Adrenal gland (tissue), 12 donors: ENCODE data around the gene SH3RF1. TPM values are rescaled to one million over a fixed set of nuclear protein-coding genes. Genes with fewer than 3 reads are reported as not detected.

Experiments used
- DNase-seq, 7 donors: peaks; one replicate each; pipeline ENCODE4 v3.0.0-alpha.2; 2019 to 2020
- H3K27ac ChIP-seq, 5 donors: fragments of 200-600 bp; sonication (generic) in 4 of 5; 1 replicate in 3 of 5; 2 replicates in 2 of 5; pipeline versions ENCODE4 v1.5.1 to v1.8.0; 2016 to 2020; ENCODE audit warnings: mild to moderate bottlenecking in 1 of 5
- H3K27me3 ChIP-seq: fragments of 200-600 bp; 2 replicates; pipeline ENCODE4 v1.8.0; 2021
- H3K36me3 ChIP-seq, 2 donors: fragments of 200-600 bp; replicated peaks in 1 of 2; 1 replicate in 1 of 2; 2 replicates in 1 of 2; pipeline versions ENCODE4 v1.5.1 to v1.8.0; 2018 to 2022
- H3K4me1 ChIP-seq, 2 donors: fragments of 200-600 bp; replicated peaks in 1 of 2; 1 replicate in 1 of 2; 2 replicates in 1 of 2; pipeline versions ENCODE4 v1.5.1 to v1.8.0; 2018 to 2021
- H3K4me3 ChIP-seq, 4 donors: fragments of 200-600 bp; sonication (generic) in 3 of 4; one replicate each; pipeline ENCODE4 v1.5.1; 2016 to 2018
- H3K9me3 ChIP-seq, 3 donors: fragments of 200-600 bp; sonication (generic) in 1 of 3; replicated peaks in 1 of 3; 1 replicate in 2 of 3; 2 replicates in 1 of 3; pipeline versions ENCODE4 v1.5.1 to v1.8.0; 2016 to 2021
- POLR2A ChIP-seq, 2 donors: fragments of 450-650 bp; IDR thresholded peaks; one replicate each; pipeline ENCODE4 v1.6.1; 2017; ENCODE audit warnings: antibody characterized with exemption in 2 of 2, mild to moderate bottlenecking in 2 of 2, moderate library complexity in 1 of 2
- WGBS, 4 donors: extraction: QIAGEN DNeasy Blood & Tissue Kit in 2 of 4; methylation state at CpG; one replicate each; pipeline versions ENCODE4 v1.1.5 to v1.1.7; 2013 to 2017; 5-methylcytosine and 5-hydroxymethylcytosine counted together
- intact Hi-C, 2 donors: fragments of 100-400 bp; cut with DNase I; formaldehyde crosslinking; loops; one replicate each; pipeline versions ENCODE4 v1.14.1 to v1.15.0; 2022 to 2023
- polyA plus RNA-seq, 3 donors: library from polyadenylated mRNA; stranded (reverse); fragments of 200-250 nt in 2 of 3; fragments of 350-450 nt in 1 of 3; fragmentation: Illumina TruSeq in 1 of 3; extraction: RNeasy Lipid Tissue Mini Kit (QIAGEN cat#74804) in 1 of 3; gene quantifications; one replicate each; pipeline ENCODE4 v1.2.3, GENCODE V29; 2013 to 2014
- total RNA-seq, 9 donors: library from RNA; depleted of rRNA in 4 of 9; stranded (reverse); fragments of >200 nt in 4 of 9; fragments of 120-200 nt in 1 of 9; fragmentation: NEBNext Ultra II Directional in 1 of 9; extraction: Animal tissue kit (Norgen Biotek cat#: 25700) in 1 of 9; gene quantifications; one replicate each; pipeline versions ENCODE4 v1.1.0 to v1.2.4, GENCODE V29; 2013 to 2023
- TF ChIP-seq, protein P1 (sequence below), 6 experiments: fragments of 450-650 bp in 4 of 6; fragments of 200-600 bp in 2 of 6; sonication (generic) in 1 of 6; IDR thresholded peaks; 1 replicate in 5 of 6; 2 replicates in 1 of 6; pipeline versions ENCODE4 v1.5.1 to v1.8.0; 2016 to 2021; ENCODE audit warnings: antibody characterized with exemption in 6 of 6, mild to moderate bottlenecking in 2 of 6, moderate library complexity in 1 of 6
- donor health status: healthy with polysubstance abuse.
- donor health status: Bipolar disorder and iron deficiency.
- donor health status: DM: yes; HTN: yes; CAD: no.
- donor health status: DM: no; HTN: no; CAD: no.
- donor health status: DM: no; HTN: no; CAD: no.
- donor health status: DM: yes; HTN: yes; CAD: no.

SH3RF1 gene
- total and polyA plus RNA-seq, 12 donors = 1.8 to 19.3 (median 8.6) TPM

- Histone ChIP-seq H3K9me3 (no peaks in the 10 kb centered on the region), H3K4me1 (no peaks in the 10 kb centered on the region), H3K27me3 (no peaks in the 10 kb centered on the region), H3K27ac (no peak overlapping the region), H3K36me3 (no peaks in the 10 kb centered on the region), H3K4me3 (no peak overlapping the region)
- 96 to 100% (median 97%) methylated on average over 1 of the region's 1 CpG for WGBS, 4 donors
- intact Hi-C loops = no loop called here
- TF ChIP-seq POLR2A (IDR thresholded peaks at IDR 0.05) = no peak
- TF ChIP-seq, protein P1, sequence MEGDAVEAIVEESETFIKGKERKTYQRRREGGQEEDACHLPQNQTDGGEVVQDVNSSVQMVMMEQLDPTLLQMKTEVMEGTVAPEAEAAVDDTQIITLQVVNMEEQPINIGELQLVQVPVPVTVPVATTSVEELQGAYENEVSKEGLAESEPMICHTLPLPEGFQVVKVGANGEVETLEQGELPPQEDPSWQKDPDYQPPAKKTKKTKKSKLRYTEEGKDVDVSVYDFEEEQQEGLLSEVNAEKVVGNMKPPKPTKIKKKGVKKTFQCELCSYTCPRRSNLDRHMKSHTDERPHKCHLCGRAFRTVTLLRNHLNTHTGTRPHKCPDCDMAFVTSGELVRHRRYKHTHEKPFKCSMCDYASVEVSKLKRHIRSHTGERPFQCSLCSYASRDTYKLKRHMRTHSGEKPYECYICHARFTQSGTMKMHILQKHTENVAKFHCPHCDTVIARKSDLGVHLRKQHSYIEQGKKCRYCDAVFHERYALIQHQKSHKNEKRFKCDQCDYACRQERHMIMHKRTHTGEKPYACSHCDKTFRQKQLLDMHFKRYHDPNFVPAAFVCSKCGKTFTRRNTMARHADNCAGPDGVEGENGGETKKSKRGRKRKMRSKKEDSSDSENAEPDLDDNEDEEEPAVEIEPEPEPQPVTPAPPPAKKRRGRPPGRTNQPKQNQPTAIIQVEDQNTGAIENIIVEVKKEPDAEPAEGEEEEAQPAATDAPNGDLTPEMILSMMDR (IDR thresholded peaks at IDR 0.05) = no peak
- DNase-seq = no peak
Measured at GRCh38 chr4:169127314-169127713, 143.4 kb downstream of the SH3RF1 start.

GRCh38 chr4:169124661-169125060 lies 146.1 kb downstream of the SH3RF1 start:
- intact Hi-C loops = no loop called here
- no peaks in the 10 kb centered on the region for H3K27me3 ChIP-seq
- no peak for TF ChIP-seq POLR2A (IDR thresholded peaks at IDR 0.05)
- TF ChIP-seq, protein P1 (IDR thresholded peaks at IDR 0.05) = no peak
- 92 to 94% (median 93%) methylated on average over 2 of the region's 2 CpGs for WGBS, 4 donors
- H3K9me3 ChIP-seq = no peaks in the 10 kb centered on the region
- no peak overlapping the region for H3K27ac ChIP-seq
- no peaks in the 10 kb centered on the region for H3K4me1 ChIP-seq
- no peak overlapping the region for H3K4me3 ChIP-seq
- no peaks in the 10 kb centered on the region for H3K36me3 ChIP-seq
- no peak for DNase-seq

GRCh38 chr4:169122422-169122821 lies 148.3 kb downstream of the SH3RF1 start:
- no peak overlapping the region for H3K27ac ChIP-seq
- TF ChIP-seq, protein P1 (IDR thresholded peaks at IDR 0.05) = no peak
- TF ChIP-seq POLR2A (IDR thresholded peaks at IDR 0.05) = no peak
- H3K36me3 ChIP-seq = no peaks in the 10 kb centered on the region
- WGBS, 4 donors = 93 to 100% (median 97%) methylated on average over 2 of the region's 2 CpGs
- DNase-seq = no peak
- H3K9me3 ChIP-seq = no peaks in the 10 kb centered on the region
- no peaks in the 10 kb centered on the region for H3K27me3 ChIP-seq
- H3K4me3 ChIP-seq = no peak overlapping the region
- no peaks in the 10 kb centered on the region for H3K4me1 ChIP-seq
- intact Hi-C loops = no loop called here

GRCh38 chr4:169121861-169122382 lies 148.8 kb downstream of the SH3RF1 start:
- intact Hi-C loops = no loop called here
- Histone ChIP-seq H3K4me1 (no peaks in the 10 kb centered on the region), H3K4me3 (no peak overlapping the region), H3K36me3 (peaks cover 0 to 4% of the 10 kb centered on the region in 2 donors), H3K9me3 (no peaks in the 10 kb centered on the region), H3K27ac (no peak overlapping the region), H3K27me3 (no peaks in the 10 kb centered on the region)
- no peak for DNase-seq
- no peak for TF ChIP-seq POLR2A (IDR thresholded peaks at IDR 0.05)
- TF ChIP-seq, protein P1 (IDR thresholded peaks at IDR 0.05) = no peak
- 90 to 97% (median 94%) methylated on average over 12 of the region's 12 CpGs for WGBS, 4 donors
